HepG2 (cell line): Measurements from ENCODE around the gene CALHM5. TPM values are rescaled to one million over a fixed set of nuclear protein-coding genes. Genes with fewer than 3 reads are reported as not detected.

Source experiments
- FOSL2 ChIP-seq: sonication (generic); formaldehyde crosslinking; IDR thresholded peaks from 2 replicates; pipeline ENCODE4 v1.4.0; 2020; ENCODE audit warnings: missing genetic modification reagents
- KIAA2018 ChIP-seq: sonication (generic); formaldehyde crosslinking; IDR thresholded peaks from 2 replicates; pipeline ENCODE4 v1.5.0; 2020; ENCODE audit warnings: mild to moderate bottlenecking, missing genetic modification reagents, borderline replicate concordance
- ZNF501 ChIP-seq: sonication (generic); formaldehyde crosslinking; IDR thresholded peaks from 2 replicates; pipeline ENCODE4 v1.5.1; 2020; ENCODE audit warnings: mild to moderate bottlenecking, moderate library complexity, missing genetic modification reagents
- ZNF878 ChIP-seq: sonication (generic); formaldehyde crosslinking; IDR thresholded peaks from 2 replicates; pipeline ENCODE4 v1.8.1; 2023; ENCODE audit warnings: mild to moderate bottlenecking, missing genetic modification reagents, moderate library complexity
- ZSCAN22 ChIP-seq: sonication (generic); formaldehyde crosslinking; IDR thresholded peaks from 2 replicates; pipeline ENCODE4 v1.4.0; 2020; ENCODE audit warnings: mild to moderate bottlenecking, missing genetic modification reagents
- polyA plus RNA-seq, 8 experiments: library from polyadenylated mRNA; depleted of rRNA in 3 of 8; stranded (reverse) in 7 of 8; unstranded in 1 of 8; fragments of >200 nt; fragmentation: Illumina TruSeq in 4 of 8; extraction: Trizol in 4 of 8; gene quantifications; 2 replicates each; pipeline versions ENCODE4 v1.2.1 to v1.2.3, GENCODE V29; 2011 to 2016; ENCODE audit warnings: low read depth in 4 of 8, missing spikeins in 1 of 8, mixed read lengths in 1 of 8; ENCODE audit not compliant: insufficient read depth in 1 of 8
- total RNA-seq, 5 experiments: library from RNA; depleted of rRNA; stranded (reverse); fragments of >200 nt; fragmentation: Illumina TruSeq; extraction: Trizol; gene quantifications; 2 replicates each; pipeline ENCODE4 v1.2.3, GENCODE V29; 2016; ENCODE audit warnings: low read depth in 1 of 5

Gene CALHM5
- total and polyA plus RNA-seq, 2 of the 13 experiments (the other 11 are each of a cell fraction or from before 2014, with no cell fraction given) = not detected

- TF ChIP-seq KIAA2018 (CRISPR knock-in tag) (no peak), ZNF501 (CRISPR knock-in tag) (no peak), FOSL2 (no peak), ZSCAN22 (CRISPR knock-in tag) (no peak), ZNF878 (CRISPR knock-in tag) (no peak)
Observed at GRCh38 chr6:116497113-116497676, 14.2 kb upstream of the CALHM5 start (continued).
